ENCODE data around the gene C1QTNF6. TPM values are rescaled to one million over a fixed set of nuclear protein-coding genes. Genes with fewer than 3 reads are reported as not detected.

The C1QTNF6 gene
- total and polyA plus RNA-seq, 2 experiments from 2014 or later, result 1.7 to 2.3 TPM

DNA sequence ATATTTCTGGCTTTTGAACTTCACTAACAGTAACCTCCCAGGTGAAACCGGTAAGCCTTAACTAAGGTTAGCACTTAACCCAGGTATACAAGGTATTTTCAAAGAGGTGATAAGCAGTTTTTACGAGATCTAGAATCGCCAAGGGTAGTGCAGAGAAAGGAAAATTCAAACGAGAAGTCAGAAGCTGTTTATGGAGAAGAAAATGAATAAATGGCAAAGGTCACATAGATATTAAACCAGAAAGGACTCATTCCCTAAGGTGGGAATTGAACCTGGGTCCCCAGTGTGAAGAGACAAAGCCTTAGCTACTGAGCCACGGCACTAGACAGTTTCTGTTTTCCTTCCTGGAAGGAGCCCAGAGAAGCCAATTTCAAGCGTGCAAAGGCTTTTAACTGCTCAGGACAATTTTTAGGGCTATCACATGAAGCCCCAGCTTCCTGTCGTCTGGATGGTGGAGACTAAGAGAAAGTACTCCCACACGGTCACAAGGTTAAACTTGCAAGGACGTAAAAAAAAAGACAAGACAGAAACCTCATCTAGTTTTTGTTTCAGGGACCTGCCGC is 5.7 kb upstream of the C1QTNF6 start:
- no peak overlapping the region for H3K27ac ChIP-seq (ENCODE audit: low read depth)
- H3K27me3 ChIP-seq (ENCODE audit: insufficient read depth), result no peaks in the 10 kb centered on the region
- H3K79me2 ChIP-seq (replicated peaks; ENCODE audit: insufficient read depth), result no peaks in the 10 kb centered on the region
- no peak overlapping the region for H3K4me3 ChIP-seq
- peaks cover 39% of the 10 kb centered on the region for H3K36me3 Mint-ChIP-seq (ENCODE audit: low read depth)
- DNase-seq (ENCODE audit: low spot score), result no peak
- peaks cover 23% of the 10 kb centered on the region for H3K9me3 Mint-ChIP-seq
- peaks cover 5% of the 10 kb centered on the region; the same call in 1 of the 2 replicates for H3K36me3 ChIP-seq (ENCODE audit: insufficient read depth)
- H3K4me1 Mint-ChIP-seq, result peaks cover 26% of the 10 kb centered on the region
- H2AFZ ChIP-seq, result no peak overlapping the region
- peaks cover 5% of the 10 kb centered on the region for H3K27me3 Mint-ChIP-seq (ENCODE audit: insufficient read depth, low read depth, poor library complexity)
- H4K20me1 ChIP-seq (replicated peaks; ENCODE audit: insufficient read depth), result no peaks in the 10 kb centered on the region
- peaks cover under 1% of the 10 kb centered on the region; the same call in 1 of the 2 replicates for H3F3A ChIP-seq (replicated peaks; ENCODE audit: low read depth)
- H3K4me1 ChIP-seq (ENCODE audit: insufficient read depth), result peaks cover 20% of the 10 kb centered on the region
- H3K27ac Mint-ChIP-seq, result no peak overlapping the region
- H3K4me3 Mint-ChIP-seq, result no peak overlapping the region
- no peak for ATAC-seq
- no peaks in the 10 kb centered on the region for H3K9me2 ChIP-seq (ENCODE audit: insufficient read depth)
- no peak overlapping the region for H3K4me2 ChIP-seq
- TF ChIP-seq POLR2AphosphoS5 (IDR thresholded peaks at IDR 0.05; ENCODE audit: low read depth) (no peak), ETS1 (IDR thresholded peaks at IDR 0.05) (no peak), JUNB (IDR thresholded peaks at IDR 0.05; ENCODE audit: unreplicated experiment) (no peak), ZNF462 (CRISPR knock-in tag; IDR thresholded peaks at IDR 0.05) (no peak), STAT1 (IDR thresholded peaks at IDR 0.05; ENCODE audit: unreplicated experiment) (no peak), NANOG (IDR thresholded peaks at IDR 0.05; ENCODE audit: borderline replicate concordance) (no peak), ZNF114 (CRISPR knock-in tag; IDR thresholded peaks at IDR 0.05) (no peak), ZNF331 (CRISPR knock-in tag; IDR thresholded peaks at IDR 0.05; ENCODE audit: low read depth) (no peak), CREB1 (CRISPR knock-in tag; IDR thresholded peaks at IDR 0.05; ENCODE audit: low read depth) (no peak), EZH2phosphoT487 (IDR thresholded peaks at IDR 0.05; ENCODE audit: unreplicated experiment) (no peak)
- TF ChIP-seq, protein P1, sequence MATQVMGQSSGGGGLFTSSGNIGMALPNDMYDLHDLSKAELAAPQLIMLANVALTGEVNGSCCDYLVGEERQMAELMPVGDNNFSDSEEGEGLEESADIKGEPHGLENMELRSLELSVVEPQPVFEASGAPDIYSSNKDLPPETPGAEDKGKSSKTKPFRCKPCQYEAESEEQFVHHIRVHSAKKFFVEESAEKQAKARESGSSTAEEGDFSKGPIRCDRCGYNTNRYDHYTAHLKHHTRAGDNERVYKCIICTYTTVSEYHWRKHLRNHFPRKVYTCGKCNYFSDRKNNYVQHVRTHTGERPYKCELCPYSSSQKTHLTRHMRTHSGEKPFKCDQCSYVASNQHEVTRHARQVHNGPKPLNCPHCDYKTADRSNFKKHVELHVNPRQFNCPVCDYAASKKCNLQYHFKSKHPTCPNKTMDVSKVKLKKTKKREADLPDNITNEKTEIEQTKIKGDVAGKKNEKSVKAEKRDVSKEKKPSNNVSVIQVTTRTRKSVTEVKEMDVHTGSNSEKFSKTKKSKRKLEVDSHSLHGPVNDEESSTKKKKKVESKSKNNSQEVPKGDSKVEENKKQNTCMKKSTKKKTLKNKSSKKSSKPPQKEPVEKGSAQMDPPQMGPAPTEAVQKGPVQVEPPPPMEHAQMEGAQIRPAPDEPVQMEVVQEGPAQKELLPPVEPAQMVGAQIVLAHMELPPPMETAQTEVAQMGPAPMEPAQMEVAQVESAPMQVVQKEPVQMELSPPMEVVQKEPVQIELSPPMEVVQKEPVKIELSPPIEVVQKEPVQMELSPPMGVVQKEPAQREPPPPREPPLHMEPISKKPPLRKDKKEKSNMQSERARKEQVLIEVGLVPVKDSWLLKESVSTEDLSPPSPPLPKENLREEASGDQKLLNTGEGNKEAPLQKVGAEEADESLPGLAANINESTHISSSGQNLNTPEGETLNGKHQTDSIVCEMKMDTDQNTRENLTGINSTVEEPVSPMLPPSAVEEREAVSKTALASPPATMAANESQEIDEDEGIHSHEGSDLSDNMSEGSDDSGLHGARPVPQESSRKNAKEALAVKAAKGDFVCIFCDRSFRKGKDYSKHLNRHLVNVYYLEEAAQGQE (IDR thresholded peaks at IDR 0.05; ENCODE audit: unreplicated experiment), result no peak
